ENCODE data around the gene KLK14.

KLK14 gene

DNA sequence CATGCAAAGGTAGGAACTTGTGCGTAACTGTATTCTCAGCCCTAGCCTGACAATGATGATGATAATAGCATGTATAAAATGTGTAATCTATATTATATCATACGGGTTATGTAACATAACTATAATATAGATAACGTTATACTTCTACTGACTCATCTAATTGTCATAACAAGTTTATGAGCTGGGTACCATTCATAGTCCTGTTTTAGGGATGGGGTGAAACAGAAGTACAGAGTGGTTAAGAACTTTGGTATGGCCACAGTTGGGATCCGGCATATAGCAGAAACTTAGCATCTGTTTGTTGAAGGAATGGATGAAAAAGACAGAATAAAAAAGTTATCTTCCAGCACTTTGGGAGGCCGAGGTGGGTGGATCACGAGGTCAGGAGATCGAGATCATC is 20.3 kb upstream of the KLK14 start:
- CTCF ChIA-PET = interaction anchor here (1.6 to 2.9 kb wide), 2 partner anchors 8 to 56 kb away, joined by 3 to 15 read pairs; no protein-coding TSS in a partner anchor
- POLR2A ChIA-PET = no interaction called here
- DNase-seq (ENCODE audit: extremely low spot score) = no peak

DNA sequence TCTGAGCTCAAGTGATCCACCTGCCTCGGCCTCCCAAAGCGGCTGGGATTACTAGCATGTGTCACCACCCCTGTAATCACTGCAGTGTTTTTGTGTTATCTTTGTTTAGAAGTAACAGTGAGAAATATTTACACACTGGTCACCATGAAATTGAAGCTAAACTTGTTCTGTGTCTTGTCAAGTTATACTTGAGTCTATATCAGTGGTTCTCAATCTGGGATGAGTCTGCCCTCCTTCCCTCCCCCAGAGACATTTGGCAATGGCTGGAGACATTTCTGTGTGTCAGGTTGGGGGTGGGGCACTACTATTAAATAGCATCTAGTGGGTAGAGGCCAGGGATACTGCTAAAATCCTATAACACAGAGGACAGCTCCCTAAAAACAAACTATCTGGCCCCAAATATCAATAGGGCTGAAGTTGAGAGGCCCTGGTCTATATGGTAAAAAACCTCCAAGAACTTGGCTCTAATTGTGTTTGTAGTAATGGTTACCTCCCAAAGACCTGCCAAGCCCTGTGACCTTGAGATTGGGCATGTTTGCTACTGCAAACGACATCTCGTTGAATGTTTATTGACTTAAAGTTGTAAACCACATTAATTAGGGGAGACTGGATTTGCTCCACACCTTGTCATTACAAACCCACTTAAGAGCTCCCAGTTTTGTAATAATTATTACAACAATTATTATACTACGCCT is 18.6 kb upstream of the KLK14 start:
- TF ChIP-seq, protein P1, sequence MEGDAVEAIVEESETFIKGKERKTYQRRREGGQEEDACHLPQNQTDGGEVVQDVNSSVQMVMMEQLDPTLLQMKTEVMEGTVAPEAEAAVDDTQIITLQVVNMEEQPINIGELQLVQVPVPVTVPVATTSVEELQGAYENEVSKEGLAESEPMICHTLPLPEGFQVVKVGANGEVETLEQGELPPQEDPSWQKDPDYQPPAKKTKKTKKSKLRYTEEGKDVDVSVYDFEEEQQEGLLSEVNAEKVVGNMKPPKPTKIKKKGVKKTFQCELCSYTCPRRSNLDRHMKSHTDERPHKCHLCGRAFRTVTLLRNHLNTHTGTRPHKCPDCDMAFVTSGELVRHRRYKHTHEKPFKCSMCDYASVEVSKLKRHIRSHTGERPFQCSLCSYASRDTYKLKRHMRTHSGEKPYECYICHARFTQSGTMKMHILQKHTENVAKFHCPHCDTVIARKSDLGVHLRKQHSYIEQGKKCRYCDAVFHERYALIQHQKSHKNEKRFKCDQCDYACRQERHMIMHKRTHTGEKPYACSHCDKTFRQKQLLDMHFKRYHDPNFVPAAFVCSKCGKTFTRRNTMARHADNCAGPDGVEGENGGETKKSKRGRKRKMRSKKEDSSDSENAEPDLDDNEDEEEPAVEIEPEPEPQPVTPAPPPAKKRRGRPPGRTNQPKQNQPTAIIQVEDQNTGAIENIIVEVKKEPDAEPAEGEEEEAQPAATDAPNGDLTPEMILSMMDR (IDR thresholded peaks at IDR 0.05; ENCODE audit: control extremely low read depth, extremely low read depth, low read depth, missing control alignments) = no peak
- no peak for DNase-seq (ENCODE audit: extremely low spot score)
- POLR2A ChIA-PET = no interaction called here
- CTCF ChIA-PET = interaction anchor here (1.2 to 1.6 kb wide), 2 partner anchors 58 to 733 kb away, joined by 3 read pairs; no protein-coding TSS in a partner anchor

More for the DNA sequence above, 20.3 kb upstream of the KLK14 start:
- TF ChIP-seq, protein P1 (IDR thresholded peaks at IDR 0.05; ENCODE audit: control extremely low read depth, extremely low read depth, low read depth, missing control alignments) = no peak

DNA sequence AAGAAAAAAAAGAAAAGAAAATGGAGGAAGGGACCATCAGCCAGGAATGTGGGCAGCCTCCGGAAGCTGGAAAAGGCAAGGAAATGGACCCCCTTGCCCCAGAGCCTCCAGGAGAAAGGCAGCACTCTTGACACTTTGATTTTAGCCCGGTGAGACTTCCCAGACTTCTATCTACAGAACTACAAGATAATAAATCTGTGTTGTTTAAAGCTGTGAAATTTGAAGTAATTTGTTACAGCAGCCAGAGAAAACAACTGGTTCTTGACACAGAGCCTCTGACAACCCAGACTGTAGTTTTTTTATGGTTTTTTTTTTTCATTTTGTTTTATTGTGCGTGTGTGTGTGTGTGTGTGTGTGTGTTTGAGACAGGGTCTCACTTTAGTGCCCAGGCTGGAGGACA is 17.9 kb upstream of the KLK14 start:
- TF ChIP-seq, protein P1 (IDR thresholded peaks at IDR 0.05; ENCODE audit: control extremely low read depth, extremely low read depth, low read depth, missing control alignments) = no peak
- no peak for DNase-seq (ENCODE audit: extremely low spot score)
- CTCF ChIA-PET = interaction anchor here (1.2 to 1.5 kb wide), 2 partner anchors 20 to 732 kb away, joined by 3 read pairs; no protein-coding TSS in a partner anchor
- POLR2A ChIA-PET = no interaction called here

DNA sequence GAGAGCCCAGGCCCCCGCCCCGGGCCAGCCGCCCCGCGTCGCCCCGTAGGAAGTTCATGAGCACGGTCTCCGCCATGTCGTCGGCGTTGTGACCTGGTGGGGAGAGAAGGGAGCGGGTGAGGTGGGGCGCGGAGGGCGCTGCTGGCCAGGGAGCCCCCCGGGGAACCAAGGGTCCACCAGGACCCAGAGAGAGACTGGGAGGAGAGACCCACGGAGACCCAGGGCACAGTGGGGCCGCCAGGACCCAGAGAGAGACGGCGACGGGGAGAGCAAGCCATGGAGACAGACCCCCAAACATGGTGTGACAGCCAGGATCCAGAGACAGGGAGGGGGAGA is 16.3 kb upstream of the KLK14 start:
- POLR2A ChIA-PET = no interaction called here
- TF ChIP-seq, protein P1 (IDR thresholded peaks at IDR 0.05; ENCODE audit: control extremely low read depth, extremely low read depth, low read depth, missing control alignments) = no peak
- CTCF ChIA-PET = no interaction called here
- DNase-seq (ENCODE audit: extremely low spot score) = no peak

DNA sequence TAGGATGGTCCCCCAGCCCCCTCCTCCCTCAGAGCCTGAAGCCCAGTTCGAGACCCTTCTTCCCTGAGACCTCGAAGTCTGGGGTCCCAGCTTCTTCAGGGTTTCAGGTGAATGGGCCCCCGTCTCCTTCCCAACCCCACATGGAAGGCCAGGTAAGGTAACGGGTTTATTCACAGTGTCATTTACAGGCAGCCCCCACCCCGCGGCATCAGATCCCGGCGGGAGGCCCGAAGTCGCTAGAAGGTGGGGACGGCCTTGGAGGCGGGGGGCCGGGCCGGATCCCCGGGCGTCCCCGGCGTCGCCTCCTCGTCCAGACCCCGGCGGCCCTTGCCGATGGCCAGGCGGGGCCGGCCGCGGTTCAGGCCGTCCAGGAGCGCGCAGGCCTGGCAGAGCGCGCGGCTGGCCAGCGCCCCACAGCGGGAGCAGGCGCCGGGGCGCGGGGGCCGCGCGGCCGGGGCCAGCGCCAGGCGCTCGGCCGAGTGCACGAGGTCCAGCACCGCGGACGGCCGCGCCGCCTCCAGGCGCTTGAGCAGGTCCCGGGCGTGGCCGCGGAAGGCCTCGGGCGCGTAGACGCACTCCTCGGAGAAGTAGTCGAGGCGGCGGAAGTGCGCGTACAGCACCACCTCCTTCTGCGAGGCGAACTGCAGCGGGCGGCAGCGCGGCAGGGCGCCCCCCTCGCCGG is 15.8 kb upstream of the KLK14 start:
- TF ChIP-seq, protein P1 (IDR thresholded peaks at IDR 0.05; ENCODE audit: control extremely low read depth, extremely low read depth, low read depth, missing control alignments) = peak; percentile 11
- ChIA-PET CTCF (no interaction called here), POLR2A (no interaction called here)
- no peak for DNase-seq (ENCODE audit: extremely low spot score)

DNA sequence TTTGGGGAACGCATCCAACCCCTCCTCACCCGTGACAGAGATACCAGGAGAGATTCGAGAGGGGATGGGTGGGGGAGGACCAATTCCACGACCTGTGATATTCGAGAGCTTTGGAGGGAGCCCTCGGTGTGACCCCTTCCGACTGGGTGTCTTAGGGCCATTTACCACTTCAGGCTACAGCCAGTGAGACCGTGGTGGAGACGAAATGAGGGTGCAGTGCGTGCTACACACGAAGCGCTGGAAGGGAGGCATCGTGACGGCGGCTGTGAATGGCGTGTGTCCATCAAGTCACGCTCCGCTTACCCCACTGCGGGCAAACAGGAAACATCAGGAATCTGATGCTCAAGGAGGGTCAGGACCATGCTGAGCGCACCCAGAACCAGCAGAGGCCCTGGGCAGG is 15.1 kb upstream of the KLK14 start:
- no peak for DNase-seq (ENCODE audit: extremely low spot score)
- TF ChIP-seq, protein P1 (IDR thresholded peaks at IDR 0.05; ENCODE audit: control extremely low read depth, extremely low read depth, low read depth, missing control alignments) = no peak
- ChIA-PET POLR2A (no interaction called here), CTCF (no interaction called here)

All from GM10248 (cell line).